ENCODE results near the gene RHOA.

DNA sequence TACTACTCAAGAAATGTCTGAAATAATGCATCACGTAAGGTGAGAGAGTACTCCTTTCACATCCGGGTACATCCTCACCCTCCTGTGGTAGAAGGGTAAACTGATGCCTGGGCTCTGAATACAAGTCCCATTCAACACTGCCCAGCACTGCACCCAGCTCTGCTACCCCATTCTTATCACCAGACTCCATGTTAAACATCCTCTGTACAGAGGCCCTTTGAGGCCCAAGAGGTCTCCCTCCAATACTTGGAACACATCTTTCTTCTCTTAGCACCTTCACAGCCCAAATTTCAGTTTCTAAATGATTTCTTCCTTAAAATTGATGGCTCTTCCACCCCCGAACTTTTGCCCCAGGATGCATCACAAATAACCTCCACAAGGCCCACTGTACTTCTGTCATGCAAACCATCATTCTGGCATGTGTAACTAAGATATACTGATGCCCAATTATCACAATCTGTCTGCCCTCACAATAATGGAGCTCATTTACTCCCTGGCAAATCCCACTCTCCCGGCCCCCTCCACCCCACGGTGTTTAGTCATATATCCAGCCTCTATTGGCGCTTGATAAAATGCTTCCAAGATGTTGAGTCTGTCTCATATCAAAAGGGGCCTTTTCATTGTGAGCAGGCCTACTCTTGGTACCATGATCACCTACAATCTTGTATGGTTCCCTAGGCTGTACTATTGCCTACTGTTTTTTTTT lies 41.0 kb downstream of the RHOA start:
- TF ChIP-seq, protein P1, sequence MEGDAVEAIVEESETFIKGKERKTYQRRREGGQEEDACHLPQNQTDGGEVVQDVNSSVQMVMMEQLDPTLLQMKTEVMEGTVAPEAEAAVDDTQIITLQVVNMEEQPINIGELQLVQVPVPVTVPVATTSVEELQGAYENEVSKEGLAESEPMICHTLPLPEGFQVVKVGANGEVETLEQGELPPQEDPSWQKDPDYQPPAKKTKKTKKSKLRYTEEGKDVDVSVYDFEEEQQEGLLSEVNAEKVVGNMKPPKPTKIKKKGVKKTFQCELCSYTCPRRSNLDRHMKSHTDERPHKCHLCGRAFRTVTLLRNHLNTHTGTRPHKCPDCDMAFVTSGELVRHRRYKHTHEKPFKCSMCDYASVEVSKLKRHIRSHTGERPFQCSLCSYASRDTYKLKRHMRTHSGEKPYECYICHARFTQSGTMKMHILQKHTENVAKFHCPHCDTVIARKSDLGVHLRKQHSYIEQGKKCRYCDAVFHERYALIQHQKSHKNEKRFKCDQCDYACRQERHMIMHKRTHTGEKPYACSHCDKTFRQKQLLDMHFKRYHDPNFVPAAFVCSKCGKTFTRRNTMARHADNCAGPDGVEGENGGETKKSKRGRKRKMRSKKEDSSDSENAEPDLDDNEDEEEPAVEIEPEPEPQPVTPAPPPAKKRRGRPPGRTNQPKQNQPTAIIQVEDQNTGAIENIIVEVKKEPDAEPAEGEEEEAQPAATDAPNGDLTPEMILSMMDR (IDR thresholded peaks at IDR 0.05; ENCODE audit: insufficient read depth, low read length): no peak
- no peak for TF ChIP-seq GABPA (IDR thresholded peaks at IDR 0.05; ENCODE audit: low read depth)
- TF ChIP-seq POLR2AphosphoS5 (IDR thresholded peaks at IDR 0.05; ENCODE audit: low read depth): no peak
- TF ChIP-seq, protein P2, sequence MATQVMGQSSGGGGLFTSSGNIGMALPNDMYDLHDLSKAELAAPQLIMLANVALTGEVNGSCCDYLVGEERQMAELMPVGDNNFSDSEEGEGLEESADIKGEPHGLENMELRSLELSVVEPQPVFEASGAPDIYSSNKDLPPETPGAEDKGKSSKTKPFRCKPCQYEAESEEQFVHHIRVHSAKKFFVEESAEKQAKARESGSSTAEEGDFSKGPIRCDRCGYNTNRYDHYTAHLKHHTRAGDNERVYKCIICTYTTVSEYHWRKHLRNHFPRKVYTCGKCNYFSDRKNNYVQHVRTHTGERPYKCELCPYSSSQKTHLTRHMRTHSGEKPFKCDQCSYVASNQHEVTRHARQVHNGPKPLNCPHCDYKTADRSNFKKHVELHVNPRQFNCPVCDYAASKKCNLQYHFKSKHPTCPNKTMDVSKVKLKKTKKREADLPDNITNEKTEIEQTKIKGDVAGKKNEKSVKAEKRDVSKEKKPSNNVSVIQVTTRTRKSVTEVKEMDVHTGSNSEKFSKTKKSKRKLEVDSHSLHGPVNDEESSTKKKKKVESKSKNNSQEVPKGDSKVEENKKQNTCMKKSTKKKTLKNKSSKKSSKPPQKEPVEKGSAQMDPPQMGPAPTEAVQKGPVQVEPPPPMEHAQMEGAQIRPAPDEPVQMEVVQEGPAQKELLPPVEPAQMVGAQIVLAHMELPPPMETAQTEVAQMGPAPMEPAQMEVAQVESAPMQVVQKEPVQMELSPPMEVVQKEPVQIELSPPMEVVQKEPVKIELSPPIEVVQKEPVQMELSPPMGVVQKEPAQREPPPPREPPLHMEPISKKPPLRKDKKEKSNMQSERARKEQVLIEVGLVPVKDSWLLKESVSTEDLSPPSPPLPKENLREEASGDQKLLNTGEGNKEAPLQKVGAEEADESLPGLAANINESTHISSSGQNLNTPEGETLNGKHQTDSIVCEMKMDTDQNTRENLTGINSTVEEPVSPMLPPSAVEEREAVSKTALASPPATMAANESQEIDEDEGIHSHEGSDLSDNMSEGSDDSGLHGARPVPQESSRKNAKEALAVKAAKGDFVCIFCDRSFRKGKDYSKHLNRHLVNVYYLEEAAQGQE (IDR thresholded peaks at IDR 0.05; ENCODE audit: insufficient replicate concordance, low read depth): no peak
- no peak for TF ChIP-seq SPI1 (IDR thresholded peaks at IDR 0.05; ENCODE audit: borderline replicate concordance, low read depth)
